A673 (cell line): ENCODE data around the gene SPAG9. TPM values are rescaled to one million over a fixed set of nuclear protein-coding genes. Genes with fewer than 3 reads are reported as not detected.
"Not testable (repeated sequence)": the region's sequence is repeated elsewhere in the genome, so short reads cannot be mapped to it uniquely, and the experiment has no call there.

Source experiments
- BruUV-seq: library from RNA; stranded (reverse); fragments of 400-500 nt; replicated peaks from 2 replicates; lab custom pipeline; 2021; lab: Mats Ljungman, UMichigan
- CTCF ChIA-PET: fragments of 300-600 bp; sonication (Branson Sonifier 250); formaldehyde crosslinking; loops from one replicate; lab custom pipeline; 2022; ENCODE audit warnings: antibody characterized with exemption; lab: Charles Lee
- POLR2A ChIA-PET: fragments of 300-600 bp; sonication (Branson Sonifier 250); formaldehyde crosslinking; loops from one replicate; lab custom pipeline; 2022; ENCODE audit warnings: antibody characterized with exemption; ENCODE audit not compliant: low non-redundant PET; lab: Charles Lee
- DNase-seq: peaks from one replicate; pipeline ENCODE4 v3.0.0-alpha.2; 2015; ENCODE audit warnings: low spot score
- H3K27ac ChIP-seq: fragments of 200-600 bp; sonication (generic); 2 replicates; pipeline ENCODE4 v1.5.1; 2016; ENCODE audit warnings: mixed run types, low read depth, mild to moderate bottlenecking, mixed read lengths, antibody characterized with exemption, low read length; ENCODE audit not compliant: poor library complexity, severe bottlenecking
- H3K27me3 ChIP-seq: fragments of 200-600 bp; sonication (generic); replicated peaks from 2 replicates; pipeline ENCODE4 v1.6.1; 2017; ENCODE audit warnings: mixed run types, low read depth, mild to moderate bottlenecking, mixed read lengths, antibody characterized with exemption, low read length; ENCODE audit not compliant: insufficient read depth, poor library complexity
- H3K36me3 ChIP-seq: fragments of 200-600 bp; sonication (generic); 2 replicates; pipeline ENCODE4 v1.6.1; 2016; ENCODE audit warnings: mixed run types, mild to moderate bottlenecking, mixed read lengths, antibody characterized with exemption, low read length; ENCODE audit not compliant: insufficient read depth, poor library complexity, severe bottlenecking
- H3K4me1 ChIP-seq: fragments of 200-600 bp; sonication (generic); 2 replicates; pipeline ENCODE4 v1.6.1; 2017; ENCODE audit warnings: mixed run types, mild to moderate bottlenecking, mixed read lengths, antibody characterized with exemption, low read length; ENCODE audit not compliant: insufficient read depth, poor library complexity, severe bottlenecking
- H3K4me3 ChIP-seq: fragments of 200-600 bp; sonication (generic); 2 replicates; pipeline ENCODE4 v1.5.1; 2016; ENCODE audit warnings: low read depth, mixed run types, mild to moderate bottlenecking, mixed read lengths, low read length; ENCODE audit not compliant: poor library complexity, severe bottlenecking
- H3K9me3 ChIP-seq: fragments of 200-600 bp; sonication (generic); 2 replicates; pipeline ENCODE4 v1.6.1; 2016; ENCODE audit warnings: mixed run types, low read depth, mild to moderate bottlenecking, mixed read lengths, antibody characterized with exemption, low read length; ENCODE audit not compliant: poor library complexity, severe bottlenecking
- CTCF ChIP-seq: fragments of 300-800, 200-600 bp; sonication (generic); conservative IDR thresholded peaks from 2 replicates; pipeline ENCODE4 v1.5.1; 2017; ENCODE audit warnings: low read depth, mild to moderate bottlenecking, antibody characterized with exemption, low read length, moderate library complexity, mixed read lengths
- EZH2 ChIP-seq: fragments of 200-600 bp; sonication (generic); IDR thresholded peaks from 2 replicates; pipeline ENCODE4 v1.6.1; 2017; ENCODE audit warnings: borderline replicate concordance, low read depth, mild to moderate bottlenecking, mixed read lengths, antibody characterized with exemption, low read length; ENCODE audit not compliant: poor library complexity, severe bottlenecking
- intact Hi-C: fragments of 100-400 bp; cut with micrococcal nuclease; formaldehyde crosslinking; loops from one replicate; pipeline ENCODE4 v1.10.0; 2022; ENCODE audit not compliant: unreplicated experiment
- total RNA-seq: library from RNA; stranded (reverse); gene quantifications from 2 replicates; pipeline ENCODE4 v1.2.3, GENCODE V29; 2021

SPAG9 gene
- total RNA-seq, 1 experiment from 2014 or later, result 82.0 TPM

DNA sequence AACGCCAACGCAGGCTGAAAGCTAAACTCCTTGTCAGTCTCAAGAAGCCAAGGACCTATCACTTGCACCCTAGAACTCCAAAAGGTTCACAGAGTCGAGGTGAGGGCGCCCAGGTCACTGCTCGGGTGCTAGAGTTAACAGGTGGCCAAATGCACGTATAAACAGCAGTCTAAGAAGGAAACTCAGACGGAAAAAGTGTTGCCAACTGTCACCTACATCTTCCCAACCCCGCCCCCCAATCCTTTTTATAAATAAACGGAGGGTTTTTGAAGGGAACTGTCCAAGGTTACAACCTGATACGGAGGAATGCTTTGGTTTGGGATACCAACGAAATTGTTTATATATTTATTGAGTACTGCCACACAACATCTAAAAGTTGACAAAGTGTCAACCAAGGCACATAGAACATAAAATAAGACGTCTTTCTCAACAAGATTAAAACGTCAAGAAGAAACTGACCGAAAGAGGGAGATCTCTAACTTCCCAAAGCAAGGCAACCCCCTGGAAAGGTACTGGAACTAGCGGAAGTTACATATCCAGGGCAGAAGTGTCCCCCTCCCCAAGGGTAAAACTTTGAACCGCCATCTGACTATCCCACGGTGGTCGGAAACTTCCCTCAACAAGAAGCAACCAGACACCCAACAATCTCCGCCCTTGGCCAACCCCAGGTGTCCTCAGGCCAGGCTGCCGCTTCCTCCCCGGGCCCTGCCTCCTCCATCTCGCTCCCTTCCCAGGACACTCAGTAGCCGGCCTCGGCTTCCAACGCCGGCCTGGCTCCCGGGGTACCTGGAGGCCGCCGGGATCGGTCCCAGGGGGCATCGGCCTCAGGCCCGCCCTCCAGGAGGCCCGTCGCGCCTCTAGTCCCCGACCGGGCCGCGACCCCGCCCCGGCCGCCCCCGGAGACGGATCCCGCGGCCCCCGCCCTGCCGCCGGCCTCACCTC lies 982 bp downstream of the SPAG9 start:
- CTCF ChIA-PET, result interaction anchor here (0.6 to 1.7 kb wide), 4 partner anchors 34 to 145 kb away, joined by 3 to 16 read pairs (median 6); partner anchors contain the start of gene NME1
- no peaks in the 10 kb centered on the region for H3K36me3 ChIP-seq
- TF ChIP-seq CTCF, result peak; percentile 44
- no peak for TF ChIP-seq EZH2
- no peaks in the 10 kb centered on the region for H3K9me3 ChIP-seq
- H3K4me1 ChIP-seq, result peaks cover 19% of the 10 kb centered on the region
- peak; percentile 71 for DNase-seq
- intact Hi-C loops, result no loop called here
- H3K27me3 ChIP-seq, result no peaks in the 10 kb centered on the region
- peak overlapping the region; percentile 100 for H3K4me3 ChIP-seq
- peak overlapping the region; percentile 94 for H3K27ac ChIP-seq
- TSS peak; percentile 41 for BruUV-seq
- POLR2A ChIA-PET, result interaction anchor here (0.6 to 0.7 kb wide), 4 partner anchors 10 to 480 kb away, joined by 3 to 7 read pairs (median 6); no protein-coding TSS in a partner anchor

- Histone ChIP-seq H3K4me1 (peaks cover 19% of the 10 kb centered on the region), H3K9me3 (no peaks in the 10 kb centered on the region), H3K27ac (no peak overlapping the region), H3K27me3 (no peaks in the 10 kb centered on the region), H3K4me3 (peak overlapping the region; percentile 100), H3K36me3 (no peaks in the 10 kb centered on the region)
- no peak for DNase-seq
- ChIA-PET CTCF (no interaction called here), POLR2A (interaction anchor here (0.6 kb wide), 1 partner anchor 11 kb away, joined by 5 read pairs; no protein-coding TSS in a partner anchor)
- BruUV-seq, result no TSS peak
- intact Hi-C loops, result no loop called here
- TF ChIP-seq EZH2 (no peak), CTCF (no peak)
Measured at GRCh38 chr17:51118330-51119195, 2.1 kb downstream of the SPAG9 start.

- no peaks in the 10 kb centered on the region for H3K9me3 ChIP-seq
- intact Hi-C loops, result no loop called here
- H3K4me1 ChIP-seq, result peaks cover 10% of the 10 kb centered on the region
- no peaks in the 10 kb centered on the region for H3K27me3 ChIP-seq
- no peak for TF ChIP-seq CTCF
- TF ChIP-seq EZH2, result no peak
- no TSS peak for BruUV-seq
- DNase-seq, result no peak
- POLR2A ChIA-PET, result no interaction called here
- H3K27ac ChIP-seq, result no peak overlapping the region
- no peaks in the 10 kb centered on the region for H3K36me3 ChIP-seq
- CTCF ChIA-PET, result no interaction called here
- H3K4me3 ChIP-seq, result no peak overlapping the region
Measured at GRCh38 chr17:51115179-51115578, 5.5 kb downstream of the SPAG9 start.

DNA sequence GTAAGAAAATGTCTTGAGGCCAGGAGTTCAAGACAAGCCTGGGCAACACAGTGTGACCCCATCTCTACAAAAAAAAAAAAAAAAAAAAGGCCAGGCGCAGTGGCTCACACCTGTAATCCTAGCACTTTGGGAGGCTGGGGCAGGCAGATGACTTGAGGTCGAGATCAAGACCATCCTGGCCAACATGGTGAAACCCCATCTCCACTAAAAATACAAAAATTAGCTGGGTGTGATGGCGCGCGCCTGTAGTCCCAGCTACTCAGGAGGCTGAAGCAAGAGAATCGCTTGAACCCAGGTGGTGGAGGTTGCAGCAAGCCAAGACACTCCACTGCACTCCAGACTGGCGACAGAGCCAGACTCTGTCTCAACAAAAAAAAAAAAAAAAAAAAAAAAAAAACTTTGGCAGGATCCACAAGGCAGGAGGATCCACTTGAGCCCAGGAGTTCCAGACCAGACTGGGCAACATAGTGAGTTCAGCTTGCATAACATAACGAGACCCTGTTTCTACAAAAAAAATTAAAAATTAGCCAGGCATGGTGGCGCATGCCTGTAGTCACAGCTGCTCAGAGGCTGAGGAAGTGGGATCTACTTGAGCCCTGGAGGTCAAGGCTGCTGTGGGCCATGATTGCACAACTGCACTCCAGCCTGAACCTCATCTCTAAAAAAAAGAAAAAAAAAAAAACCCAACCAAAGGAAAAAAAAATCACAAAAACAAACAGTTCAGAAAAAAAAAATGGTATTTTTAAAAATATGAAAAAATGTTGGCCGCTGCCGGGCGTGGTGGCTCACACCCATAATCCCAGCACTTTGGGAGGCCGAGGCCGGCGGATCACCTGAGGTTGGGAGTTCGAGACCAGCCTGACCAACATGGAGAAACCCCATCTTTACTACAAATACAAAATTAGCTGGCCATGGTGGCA lies 8.1 kb downstream of the SPAG9 start:
- H3K9me3 ChIP-seq, H3K27ac ChIP-seq, H3K4me1 ChIP-seq, H3K27me3 ChIP-seq, POLR2A ChIA-PET, CTCF ChIA-PET, H3K36me3 ChIP-seq, DNase-seq, H3K4me3 ChIP-seq, intact Hi-C loops, BruUV-seq: not testable (repeated sequence)
